GM18951 (cell line): ENCODE measurements around the gene FBXW10.
A peak's percentile ranks its signal among the peaks of the same experiment; 100 is the strongest.
"Not testable (repeated sequence)": the region's sequence is repeated elsewhere in the genome, so short reads cannot be mapped to it uniquely, and the experiment has no call there.

Source experiments
- POLR2A ChIP-seq: IDR thresholded peaks from 4 replicates; pipeline ENCODE4 v1.6.1; 2011; ENCODE audit warnings: mild to moderate bottlenecking; ENCODE audit not compliant: insufficient read length, insufficient read depth; ENCODE audit errors: extremely low read depth
- in situ Hi-C: fragments of 300-500 bp; cut with MboI; formaldehyde crosslinking; loops from one replicate; pipeline ENCODE4 v1.12.0; 2022; ENCODE audit warnings: low sequenced_read_pairs, mixed read lengths, inconsistent platforms; ENCODE audit not compliant: unreplicated experiment

The FBXW10 gene

GRCh38 chr17:18750242-18750641 is 6.4 kb downstream of the FBXW10 start:
- in situ Hi-C loops: not testable (repeated sequence)

GRCh38 chr17:18753829-18754409 is 10.1 kb downstream of the FBXW10 start:
- in situ Hi-C loops: not testable (repeated sequence)

DNA sequence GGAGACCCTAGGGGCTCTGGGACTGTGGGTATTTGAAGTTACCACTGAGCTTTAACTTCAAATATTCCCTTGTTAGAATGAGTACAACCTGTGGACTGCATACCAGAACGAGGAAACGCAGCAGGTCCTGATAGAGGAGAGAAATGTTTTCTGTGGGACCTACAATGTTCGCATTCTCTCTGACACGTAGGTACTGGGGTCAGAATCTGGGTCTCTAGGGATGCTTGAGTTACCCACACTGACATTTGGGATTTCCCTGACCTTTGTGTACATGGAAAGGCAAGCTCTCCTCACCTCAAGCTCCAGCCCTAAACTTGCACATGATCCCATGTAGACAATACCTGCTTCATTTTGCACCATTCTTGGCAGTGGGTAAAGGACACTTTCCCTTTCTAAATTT is 12.1 kb downstream of the FBXW10 start:
- in situ Hi-C loops: not testable (repeated sequence)

DNA sequence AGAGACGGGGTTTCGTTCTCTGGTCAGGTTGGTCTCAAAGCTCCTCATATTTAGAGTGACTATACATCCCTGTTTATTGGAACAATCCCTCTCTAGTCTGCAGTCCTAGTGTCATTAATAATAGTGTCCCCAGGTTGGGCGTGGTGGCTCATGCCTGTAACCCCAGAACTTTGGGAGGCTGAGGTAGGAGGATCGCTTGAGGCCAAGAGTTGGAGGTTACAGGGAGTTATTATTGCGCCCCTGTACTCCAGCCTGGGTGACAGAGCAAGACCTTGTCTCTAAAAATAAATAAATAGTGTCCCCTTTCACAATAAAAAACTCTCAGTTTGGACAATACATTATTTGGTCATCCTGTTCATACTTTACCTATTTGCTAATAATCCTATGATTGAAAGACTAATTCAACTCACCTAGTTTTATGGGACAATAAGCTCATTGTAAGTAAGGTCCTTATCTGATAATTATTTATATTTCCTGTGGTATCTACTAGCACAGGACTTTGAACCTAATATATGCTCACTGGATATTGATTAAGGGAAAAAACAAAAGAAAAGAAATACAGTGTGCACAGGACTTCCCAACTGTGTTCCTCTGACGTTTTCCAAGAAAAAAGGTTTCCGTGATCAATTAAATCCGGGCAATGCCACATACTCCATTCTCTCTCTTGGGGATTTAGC is 13.7 kb downstream of the FBXW10 start:
- in situ Hi-C loops: not testable (repeated sequence)

DNA sequence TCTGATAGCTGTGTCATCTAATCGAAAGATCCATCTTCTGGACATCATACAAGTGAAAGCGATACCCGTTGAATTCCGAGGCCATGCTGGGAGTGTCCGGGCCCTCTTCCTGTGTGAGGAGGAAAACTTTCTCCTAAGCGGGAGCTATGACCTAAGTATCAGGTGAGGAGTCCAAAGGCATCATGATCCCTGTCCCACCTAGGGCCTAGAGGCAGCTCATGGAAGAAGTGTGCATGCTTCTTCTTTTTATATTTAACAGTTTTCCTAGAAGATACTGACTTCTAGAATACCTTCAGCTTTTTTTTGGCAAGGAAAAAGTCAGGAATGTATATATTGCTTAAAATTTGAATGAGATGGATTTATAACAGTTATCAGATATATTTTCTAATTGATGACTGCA is 14.5 kb downstream of the FBXW10 start:
- in situ Hi-C loops: not testable (repeated sequence)

- in situ Hi-C loops: not testable (repeated sequence)
Measured at GRCh38 chr17:18760221-18760620, 16.4 kb downstream of the FBXW10 start.

- in situ Hi-C loops: not testable (repeated sequence)
Measured at GRCh38 chr17:18770572-18770971, 26.7 kb downstream of the FBXW10 start.

DNA sequence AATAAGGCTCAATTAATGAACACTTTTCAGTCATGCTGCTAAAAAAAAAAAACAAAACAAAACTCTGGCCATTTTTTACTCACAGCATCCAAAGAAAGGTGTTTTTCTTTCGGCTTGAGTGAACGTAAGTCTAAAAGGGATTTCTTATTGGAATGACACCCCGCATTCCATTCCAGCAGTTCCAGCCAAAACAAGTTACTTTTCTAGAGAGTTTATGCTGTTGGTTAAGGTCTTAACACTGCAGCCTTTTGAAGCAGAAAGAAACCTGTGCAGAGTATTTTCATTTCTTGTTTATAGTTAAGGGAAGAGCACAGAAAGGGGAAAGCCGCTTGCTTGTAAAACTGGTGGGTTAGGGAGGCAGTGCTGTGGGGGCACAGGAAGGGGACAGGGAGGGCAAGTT is 27.2 kb downstream of the FBXW10 start:
- in situ Hi-C loops: not testable (repeated sequence)

- no peak for TF ChIP-seq POLR2A
- in situ Hi-C loops: no loop called here
Measured at GRCh38 chr17:18772471-18772870, 28.6 kb downstream of the FBXW10 start.

- peak; percentile 69 for TF ChIP-seq POLR2A
- in situ Hi-C loops: not testable (repeated sequence)
Measured at GRCh38 chr17:18780991-18781718, 37.3 kb downstream of the FBXW10 start, which contains the start of gene TVP23B. Gene TVP23B (plus strand): TSS chr17:18781183. CDS start chr17:18781294, 111 bp downstream.

DNA sequence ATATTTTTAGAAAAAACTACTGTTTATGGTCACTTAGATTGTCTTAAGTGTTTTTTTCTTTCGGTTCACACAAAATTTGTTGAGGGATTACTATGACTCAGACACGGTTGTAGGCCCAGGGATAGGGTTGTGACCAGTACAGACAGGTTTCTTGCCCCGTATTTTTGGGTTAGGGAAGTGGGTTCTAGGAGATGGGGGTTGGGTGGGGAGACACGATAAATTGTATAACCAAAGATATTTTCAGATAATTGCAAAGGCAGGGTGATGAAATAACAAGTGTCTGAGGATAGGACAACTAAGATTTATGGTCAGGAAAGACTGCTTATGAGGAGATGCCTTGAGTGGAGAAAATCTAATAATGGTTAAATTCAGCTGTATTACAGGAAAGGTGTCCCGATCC is 38.0 kb downstream of the FBXW10 start:
- in situ Hi-C loops: not testable (repeated sequence)

GRCh38 chr17:18785933-18786332 is 42.1 kb downstream of the FBXW10 start:
- in situ Hi-C loops: not testable (repeated sequence)

DNA sequence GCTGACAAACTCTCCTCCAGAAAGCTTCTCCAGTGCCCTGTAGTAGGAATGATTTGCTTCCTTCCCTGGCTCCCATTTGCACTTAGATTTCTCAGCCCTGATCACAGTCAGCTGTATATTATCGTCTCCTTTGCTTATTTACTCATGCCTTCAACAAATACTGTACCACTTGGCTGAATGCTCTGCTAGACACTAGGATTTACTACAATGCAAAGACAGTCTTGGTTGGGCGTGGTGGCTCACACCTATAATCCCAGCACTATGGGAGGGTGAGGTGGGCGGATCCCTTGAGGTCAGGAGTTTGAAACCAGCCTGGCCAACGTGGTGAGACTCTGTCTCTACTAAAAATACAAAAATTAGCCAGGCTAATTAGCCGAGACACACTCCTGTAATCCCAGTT is 43.0 kb downstream of the FBXW10 start:
- in situ Hi-C loops: not testable (repeated sequence)

DNA sequence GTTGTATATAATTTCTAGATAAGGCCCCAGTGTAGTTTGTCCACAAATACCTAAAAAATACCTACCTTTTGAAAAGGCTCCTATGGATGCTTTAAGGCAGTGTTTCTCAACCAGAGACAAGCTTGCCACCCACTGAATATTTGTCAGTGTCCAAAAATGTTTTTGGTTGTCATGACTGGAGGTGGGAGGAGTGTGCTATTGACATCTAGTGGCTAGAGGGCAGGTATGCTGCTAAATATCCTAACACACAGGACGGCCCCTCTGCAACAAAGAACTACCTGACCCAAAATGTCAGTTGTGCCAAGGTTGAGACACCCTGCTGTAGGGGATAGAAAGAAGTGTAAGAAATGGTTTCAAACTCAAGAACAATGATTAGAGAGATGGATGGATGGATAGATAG is 47.5 kb downstream of the FBXW10 start:
- in situ Hi-C loops: not testable (repeated sequence)

GRCh38 chr17:18794841-18795240 is 51.0 kb downstream of the FBXW10 start:
- in situ Hi-C loops: not testable (repeated sequence)

DNA sequence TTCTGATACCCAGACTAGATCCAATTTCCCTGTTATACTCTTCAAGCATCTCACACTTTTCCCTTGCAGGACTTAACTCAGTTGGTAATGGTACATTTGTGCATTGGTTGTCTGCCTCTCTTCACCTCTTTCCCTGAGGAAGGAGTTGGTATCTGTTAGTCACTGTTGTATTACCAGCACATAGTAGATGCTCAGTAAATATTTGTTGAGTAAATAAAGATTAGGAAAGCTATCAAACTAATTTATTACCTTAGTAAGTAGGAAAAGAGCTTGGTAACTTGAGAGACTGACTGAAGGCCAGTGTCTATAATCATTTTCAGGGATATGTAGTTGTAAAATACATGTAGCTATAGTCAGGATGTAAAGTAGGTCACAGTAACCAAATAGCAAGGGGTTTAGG is 53.0 kb downstream of the FBXW10 start:
- in situ Hi-C loops: not testable (repeated sequence)

- in situ Hi-C loops: not testable (repeated sequence)
Measured at GRCh38 chr17:18803458-18804245, 59.8 kb downstream of the FBXW10 start.

GRCh38 chr17:18815924-18816323 is 72.1 kb downstream of the FBXW10 start:
- in situ Hi-C loops: not testable (repeated sequence)

DNA sequence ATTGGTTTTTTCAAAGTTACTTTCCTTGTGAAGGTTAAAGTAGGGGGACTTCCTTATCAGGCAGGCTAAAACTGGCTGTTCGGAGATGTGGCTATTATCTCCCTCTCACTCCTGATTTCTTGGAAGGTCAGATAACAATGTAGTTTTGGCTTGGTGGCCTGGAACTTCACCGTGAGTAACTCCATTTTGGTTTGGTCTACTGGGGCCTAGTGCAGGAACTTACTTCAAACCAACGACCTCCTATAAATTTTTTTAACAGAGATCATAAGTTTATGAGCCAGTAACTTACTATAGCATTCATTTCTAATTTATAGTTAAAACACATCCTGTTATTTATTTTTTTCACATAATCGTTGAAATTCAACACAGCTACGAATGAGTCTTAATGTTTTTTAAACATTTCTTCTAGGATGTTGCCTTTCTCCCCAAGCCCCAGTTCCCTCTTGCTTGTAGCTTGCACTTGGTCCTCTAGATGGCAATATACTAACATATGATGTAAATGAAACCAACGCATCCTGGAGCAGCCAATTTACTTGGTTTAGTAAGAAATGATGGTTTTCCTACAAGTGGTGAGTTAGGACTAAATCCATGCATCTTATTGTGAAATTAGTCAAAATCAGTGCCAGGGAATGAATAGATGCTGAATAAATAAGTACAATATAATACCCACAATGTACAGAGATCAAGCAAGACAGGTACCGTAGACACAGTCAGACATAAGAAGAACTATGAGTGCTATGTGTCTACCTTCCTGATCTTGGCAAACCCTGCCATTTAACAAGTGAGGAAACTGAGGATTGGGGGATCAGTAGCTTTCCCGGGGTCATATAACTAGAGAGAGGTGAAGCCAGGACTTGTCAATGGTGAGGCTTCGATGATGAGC is 72.9 kb downstream of the FBXW10 start:
- in situ Hi-C loops: not testable (repeated sequence)
